ENCODE measurements around the gene ASIC3. TPM values are rescaled to one million over a fixed set of nuclear protein-coding genes. Genes with fewer than 3 reads are reported as not detected.

ASIC3 gene
- 1 to 10 TPM; 2.6 to 4.3 (median 3.1) TPM for total RNA-seq

DNA sequence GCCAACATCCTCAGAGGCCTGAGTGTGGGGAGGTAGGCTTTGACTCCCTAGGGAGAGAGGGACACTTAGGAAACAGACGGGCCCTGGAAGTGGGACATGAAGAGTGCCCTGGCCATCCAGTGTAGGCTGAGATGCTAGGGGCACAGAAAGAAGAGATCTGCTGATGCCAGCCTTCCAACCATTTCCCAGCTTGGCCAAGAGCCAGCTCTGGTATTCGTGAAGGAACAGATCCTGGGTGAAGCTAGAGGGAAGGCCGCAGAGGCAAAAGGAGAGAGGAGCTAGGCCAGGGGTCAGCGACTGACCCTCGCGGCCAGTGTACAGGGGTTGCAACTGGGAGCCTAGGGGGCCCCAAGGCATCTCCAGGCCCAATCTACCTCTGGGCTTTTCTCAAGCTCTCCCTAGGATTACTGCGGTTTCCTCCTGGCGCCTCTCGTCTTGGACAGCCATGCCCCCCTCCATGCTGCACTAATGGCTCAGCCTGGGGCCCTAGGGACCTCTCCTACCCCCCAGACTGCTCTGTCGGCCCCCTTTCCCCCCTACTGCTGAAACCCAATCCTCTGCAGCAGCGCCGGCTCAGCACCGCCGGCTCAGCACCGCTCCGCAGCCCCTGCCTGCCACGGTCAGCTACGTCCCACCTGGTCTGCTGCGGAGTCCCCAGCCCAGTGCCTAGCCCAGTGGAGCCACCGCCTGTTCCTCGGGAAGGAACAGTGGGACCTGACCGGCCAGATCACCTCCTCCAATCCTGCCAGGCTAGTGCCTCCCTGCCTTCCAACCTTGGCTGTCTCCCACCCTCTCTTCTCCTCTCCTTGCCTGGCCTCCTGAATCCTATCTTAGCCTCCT, at the start of gene ASIC3:
Gene ASIC3 (plus strand): TSS at position 556 of the 840 bp plus-strand sequence. CDS start 355 bp downstream, outside the sequence.
- no peak within 1 kb of the TSS for H3K27ac ChIP-seq
- no peak for DNase-seq
- in situ Hi-C loops (cut with MboI; ENCODE audit: low pct_ligation_motif_present in 1 of 4, low pct_unique_long_range_greater_than_20kb in 1 of 4, low sequenced_read_pairs in 3 of 4) (no loop called here), intact Hi-C loops (cut with DNase I; ENCODE audit: low total_unique reads) (no loop called here)
- H3K4me1 ChIP-seq = peaks cover 0 to 16% (median 8%) of the 10 kb centered on the region in 4 donors
- 80 to 84% methylated on average over 2 to 22 of the region's 22 CpGs for WGBS, 2 donors (ENCODE audit: low coverage in 1 of 2)
- H3K36me3 ChIP-seq = no peaks in the 10 kb centered on the region
- H3K4me3 ChIP-seq = no peak within 1 kb of the TSS
- no peaks in the 10 kb centered on the region for H3K9me3 ChIP-seq
- TF ChIP-seq POLR2A (IDR thresholded peaks at IDR 0.05) (no peak), POLR2AphosphoS5 (IDR thresholded peaks at IDR 0.05) (no peak), EP300 (IDR thresholded peaks at IDR 0.05; ENCODE audit: low read depth) (no peak)
- TF ChIP-seq, protein P1, sequence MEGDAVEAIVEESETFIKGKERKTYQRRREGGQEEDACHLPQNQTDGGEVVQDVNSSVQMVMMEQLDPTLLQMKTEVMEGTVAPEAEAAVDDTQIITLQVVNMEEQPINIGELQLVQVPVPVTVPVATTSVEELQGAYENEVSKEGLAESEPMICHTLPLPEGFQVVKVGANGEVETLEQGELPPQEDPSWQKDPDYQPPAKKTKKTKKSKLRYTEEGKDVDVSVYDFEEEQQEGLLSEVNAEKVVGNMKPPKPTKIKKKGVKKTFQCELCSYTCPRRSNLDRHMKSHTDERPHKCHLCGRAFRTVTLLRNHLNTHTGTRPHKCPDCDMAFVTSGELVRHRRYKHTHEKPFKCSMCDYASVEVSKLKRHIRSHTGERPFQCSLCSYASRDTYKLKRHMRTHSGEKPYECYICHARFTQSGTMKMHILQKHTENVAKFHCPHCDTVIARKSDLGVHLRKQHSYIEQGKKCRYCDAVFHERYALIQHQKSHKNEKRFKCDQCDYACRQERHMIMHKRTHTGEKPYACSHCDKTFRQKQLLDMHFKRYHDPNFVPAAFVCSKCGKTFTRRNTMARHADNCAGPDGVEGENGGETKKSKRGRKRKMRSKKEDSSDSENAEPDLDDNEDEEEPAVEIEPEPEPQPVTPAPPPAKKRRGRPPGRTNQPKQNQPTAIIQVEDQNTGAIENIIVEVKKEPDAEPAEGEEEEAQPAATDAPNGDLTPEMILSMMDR (IDR thresholded peaks at IDR 0.05) = no peak
- H3K27me3 ChIP-seq = peaks cover 8% of the 10 kb centered on the region

- in situ Hi-C loops (cut with MboI; ENCODE audit: low pct_ligation_motif_present in 1 of 4, low pct_unique_long_range_greater_than_20kb in 1 of 4, low sequenced_read_pairs in 3 of 4) (loop anchor here in 3 of 4 donors (25.0 kb wide), 3 partner anchors 112 to 562 kb away; no protein-coding TSS in a partner anchor), intact Hi-C loops (cut with DNase I; ENCODE audit: low total_unique reads) (no loop called here)
- peaks cover 0 to 9% (median 1%) of the 10 kb centered on the region in 4 donors for H3K4me1 ChIP-seq
- TF ChIP-seq POLR2AphosphoS5 (IDR thresholded peaks at IDR 0.05) (no peak), POLR2A (IDR thresholded peaks at IDR 0.05) (no peak), EP300 (IDR thresholded peaks at IDR 0.05; ENCODE audit: low read depth) (no peak)
- TF ChIP-seq, protein P1 (IDR thresholded peaks at IDR 0.05) = no peak
- H3K27me3 ChIP-seq = peaks cover 7% of the 10 kb centered on the region
- H3K4me3 ChIP-seq = no peak overlapping the region
- 93% methylated on average over 10 of the region's 12 CpGs; no CpG with 5 or more reads in 1 of the 2 donors for WGBS, 2 donors (ENCODE audit: low coverage in 1 of 2)
- H3K9me3 ChIP-seq = no peaks in the 10 kb centered on the region
- no peak for DNase-seq
- H3K27ac ChIP-seq = no peak overlapping the region
- H3K36me3 ChIP-seq = no peaks in the 10 kb centered on the region
Observed at GRCh38 chr7:150999001-150999400, 49.3 kb upstream of the ASIC3 start.

GRCh38 chr7:150999497-151000230, 48.7 kb upstream of the ASIC3 start:
- Histone ChIP-seq H3K4me3 (no peak overlapping the region), H3K9me3 (no peaks in the 10 kb centered on the region)
- in situ Hi-C loops (cut with MboI; ENCODE audit: low pct_ligation_motif_present in 1 of 4, low pct_unique_long_range_greater_than_20kb in 1 of 4, low sequenced_read_pairs in 3 of 4) = loop anchor here in 3 of 4 donors (25.0 kb wide), 3 partner anchors 112 to 562 kb away; no protein-coding TSS in a partner anchor

More at GRCh38 chr7:150999497-151000230, 48.7 kb upstream of the ASIC3 start:
- no peak overlapping the region for H3K27ac ChIP-seq
- peaks cover 0 to 7% (median 2%) of the 10 kb centered on the region in 4 donors for H3K4me1 ChIP-seq
- H3K27me3 ChIP-seq = peaks cover 7% of the 10 kb centered on the region
- H3K36me3 ChIP-seq = no peaks in the 10 kb centered on the region
- intact Hi-C loops (cut with DNase I; ENCODE audit: low total_unique reads) = no loop called here
- 73 to 84% methylated on average over 3 to 5 of the region's 5 CpGs for WGBS, 2 donors (ENCODE audit: low coverage in 1 of 2)
- no peak for DNase-seq
- TF ChIP-seq EP300 (IDR thresholded peaks at IDR 0.05; ENCODE audit: low read depth) (no peak), POLR2AphosphoS5 (IDR thresholded peaks at IDR 0.05) (no peak), POLR2A (IDR thresholded peaks at IDR 0.05) (no peak)
- TF ChIP-seq, protein P1 (IDR thresholded peaks at IDR 0.05) = no peak

Data from transverse colon (tissue), 4 donors.